Measurements from ENCODE around the gene MCOLN1. TPM values are rescaled to one million over a fixed set of nuclear protein-coding genes. Genes with fewer than 3 reads are reported as not detected.

MCOLN1 gene
- total RNA-seq, 4 donors from 2014 or later: 24.5 to 41.1 (median 31.9) TPM

- no peak for DNase-seq (ENCODE audit: low spot score)
- ATAC-seq (ENCODE audit: low FRiP score): no peak
- TF ChIP-seq CTCF (IDR thresholded peaks at IDR 0.05): no peak
Observed at GRCh38 chr19:7478843-7479227, 43.6 kb upstream of the MCOLN1 start.

DNA sequence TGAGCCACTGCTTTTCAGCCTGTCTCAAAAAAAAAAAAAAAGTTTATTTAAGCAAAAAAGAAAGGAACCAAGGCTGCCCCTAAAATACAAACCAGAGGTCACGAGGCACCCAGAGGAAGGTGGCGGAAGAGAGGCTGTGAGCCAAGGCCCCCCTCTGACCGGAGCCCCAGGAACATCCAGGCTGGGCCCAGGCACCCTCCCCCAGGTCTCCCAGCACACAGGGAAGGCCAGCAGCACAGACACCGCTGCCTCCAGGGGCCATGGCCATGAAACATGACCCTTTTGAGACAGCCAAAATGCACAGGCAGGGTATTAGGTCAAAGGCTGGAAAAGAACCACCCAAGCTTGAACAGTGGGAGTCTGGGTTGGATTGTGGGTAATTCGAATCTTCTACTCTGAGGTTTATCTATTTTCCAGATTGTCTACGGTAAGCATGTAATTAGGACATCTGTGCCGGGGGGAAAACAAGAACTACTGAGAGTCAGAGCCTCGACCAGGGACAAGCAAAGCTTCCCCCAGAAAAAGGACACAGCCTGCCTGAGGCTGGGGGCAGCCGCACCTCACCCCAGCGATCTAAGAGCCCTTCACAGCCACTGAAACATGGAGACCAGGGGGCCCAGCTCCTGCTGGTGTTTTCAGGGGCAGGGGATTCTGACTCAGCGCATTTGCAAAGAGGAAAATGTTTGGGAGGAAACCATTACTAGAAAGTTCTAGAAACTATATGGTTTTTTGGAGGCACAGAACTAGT is 42.0 kb upstream of the MCOLN1 start:
- ATAC-seq (ENCODE audit: low FRiP score): no peak
- no peak for TF ChIP-seq CTCF (IDR thresholded peaks at IDR 0.05)
- no peak for DNase-seq (ENCODE audit: low spot score)

- DNase-seq (ENCODE audit: low spot score): no peak
- no peak for TF ChIP-seq CTCF (IDR thresholded peaks at IDR 0.05)
- no peak for ATAC-seq (ENCODE audit: low FRiP score)
Observed at GRCh38 chr19:7480970-7481255, 41.5 kb upstream of the MCOLN1 start.

- DNase-seq (ENCODE audit: low spot score): no peak
- no peak for ATAC-seq (ENCODE audit: low FRiP score)
- TF ChIP-seq CTCF (IDR thresholded peaks at IDR 0.05): no peak
Observed at GRCh38 chr19:7482584-7483439, 39.6 kb upstream of the MCOLN1 start.

DNA sequence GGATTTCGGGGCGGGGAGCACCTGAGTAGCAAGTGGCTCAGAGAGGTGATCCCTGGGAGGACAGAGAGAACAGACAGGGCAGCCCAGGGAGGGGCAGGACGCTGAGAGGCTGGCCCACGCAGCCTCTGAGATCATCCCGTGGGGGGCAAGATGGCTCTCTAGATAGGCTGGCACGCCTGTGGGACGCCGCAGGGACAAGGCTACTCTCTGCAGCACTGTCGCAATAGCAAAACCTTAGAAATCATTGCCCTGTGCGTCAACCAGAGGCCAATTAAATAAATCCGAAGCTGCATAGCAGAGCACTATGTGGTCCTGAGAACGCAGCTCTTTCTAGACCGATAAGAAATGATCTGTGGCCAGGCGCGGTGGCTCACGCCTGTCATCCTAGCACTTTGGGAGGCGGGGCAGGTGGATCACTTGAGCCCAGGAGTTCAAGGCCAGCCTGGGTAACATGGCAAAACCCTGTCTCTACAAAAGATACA is 38.7 kb upstream of the MCOLN1 start:
- TF ChIP-seq CTCF (IDR thresholded peaks at IDR 0.05): no peak

GRCh38 chr19:7486923-7487322 is 35.5 kb upstream of the MCOLN1 start:
- no peak for TF ChIP-seq CTCF (IDR thresholded peaks at IDR 0.05)
- ATAC-seq (ENCODE audit: low FRiP score) (no peak), DNase-seq (ENCODE audit: low spot score) (no peak)

More for the DNA sequence above, 38.7 kb upstream of the MCOLN1 start:
- DNase-seq (ENCODE audit: low spot score): no peak
- ATAC-seq (ENCODE audit: low FRiP score): no peak

Data from omental fat pad (tissue), 4 donors.